ENCODE results near the gene TMEM14B.
"Not testable (repeated sequence)": the region's sequence is repeated elsewhere in the genome, so short reads cannot be mapped to it uniquely, and the experiment has no call there.

Gene TMEM14B

DNA sequence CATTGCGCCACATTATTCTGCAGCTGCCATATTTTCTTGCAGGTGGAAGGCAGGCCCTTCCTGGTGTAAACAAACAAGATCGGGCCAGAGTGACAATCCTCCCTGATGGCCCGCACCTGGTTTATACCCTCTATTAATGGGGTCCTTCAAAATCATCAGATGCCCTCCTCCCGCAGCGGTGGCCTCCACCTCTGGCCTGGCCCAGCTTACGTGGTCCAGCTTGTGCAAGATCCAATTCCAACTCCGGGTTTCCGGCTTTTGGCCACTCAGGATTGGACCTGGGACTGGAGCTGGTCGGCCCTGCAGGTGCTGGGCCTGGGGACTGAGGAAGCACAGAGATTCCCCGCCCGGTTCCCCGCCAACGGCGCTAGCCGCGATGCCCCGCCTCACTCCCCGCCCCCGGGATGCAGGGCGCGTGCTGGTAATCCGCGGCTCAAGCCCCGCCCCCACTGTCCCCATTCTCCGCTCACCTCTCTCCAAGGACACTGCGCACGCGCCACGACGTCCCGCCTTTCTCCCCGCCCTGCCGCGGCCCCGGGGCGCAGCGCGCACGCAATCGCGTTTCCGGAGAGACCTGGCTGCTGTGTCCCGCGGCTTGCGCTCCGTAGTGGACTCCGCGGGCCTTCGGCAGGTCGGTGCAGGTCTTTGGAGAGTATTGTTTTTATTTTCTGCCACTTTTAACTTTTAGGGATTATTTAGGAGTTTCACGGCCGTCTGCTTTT, at the start of gene TMEM14B:
Gene TMEM14B, plus strand, starts transcription at position 555 of the 722 bp plus-strand sequence. CDS start 1,441 bp downstream, outside the sequence.
- DNase-seq, result peak; percentile 96 to 98

DNA sequence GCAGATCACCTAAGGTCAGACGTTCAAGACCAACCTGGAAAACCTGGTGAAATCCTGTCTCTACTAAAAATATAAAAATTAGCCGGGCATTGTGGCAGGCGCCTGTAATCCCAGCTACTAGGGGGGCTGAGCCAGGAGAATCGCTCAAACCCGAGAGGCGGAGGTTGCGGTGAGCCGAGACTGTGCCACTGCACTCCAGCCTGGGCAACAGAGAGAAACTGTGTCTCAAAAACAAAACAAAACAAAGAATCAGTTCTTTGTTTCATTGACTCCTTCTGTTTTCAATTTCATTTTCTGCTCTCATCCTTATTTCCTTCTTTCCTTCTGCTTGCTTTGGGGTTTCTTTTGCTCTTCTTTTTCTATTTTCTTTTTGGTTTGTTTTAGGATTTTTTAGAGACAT, 33.6 kb upstream of the TMEM14B start:
- no peak for DNase-seq

DNA sequence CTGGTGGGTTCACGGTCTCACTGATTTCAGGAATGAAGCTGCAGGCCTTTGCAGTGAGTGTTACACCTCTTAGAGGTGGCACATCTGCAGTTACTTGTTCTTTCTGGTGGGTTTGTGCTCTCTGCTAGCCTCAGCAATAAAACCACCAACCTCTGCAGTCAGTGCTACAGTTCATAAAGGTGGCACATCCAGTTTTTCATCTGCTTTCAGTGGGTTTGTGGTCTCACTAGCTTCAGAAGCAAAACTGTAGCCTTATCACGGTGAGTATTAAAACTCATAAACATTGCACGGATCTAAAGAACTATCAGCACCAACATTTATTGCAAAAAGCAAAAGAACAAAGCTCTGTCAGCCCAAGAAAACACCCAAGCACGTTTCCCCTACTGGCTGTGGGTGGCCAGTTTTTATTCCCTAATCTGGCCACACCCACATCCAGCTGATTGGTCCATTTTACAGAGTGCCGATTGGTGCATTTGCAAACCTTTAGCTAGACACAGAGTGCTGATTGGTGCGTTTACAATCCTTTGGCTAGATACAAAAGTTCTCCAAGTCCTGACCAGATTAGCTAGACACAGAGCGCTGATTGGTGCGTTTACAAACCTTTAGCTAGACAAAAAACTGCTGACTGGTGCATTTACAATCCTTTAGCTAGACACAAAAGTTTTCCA, 28.2 kb upstream of the TMEM14B start:
- DNase-seq, result peak; percentile 11 to 17

DNA sequence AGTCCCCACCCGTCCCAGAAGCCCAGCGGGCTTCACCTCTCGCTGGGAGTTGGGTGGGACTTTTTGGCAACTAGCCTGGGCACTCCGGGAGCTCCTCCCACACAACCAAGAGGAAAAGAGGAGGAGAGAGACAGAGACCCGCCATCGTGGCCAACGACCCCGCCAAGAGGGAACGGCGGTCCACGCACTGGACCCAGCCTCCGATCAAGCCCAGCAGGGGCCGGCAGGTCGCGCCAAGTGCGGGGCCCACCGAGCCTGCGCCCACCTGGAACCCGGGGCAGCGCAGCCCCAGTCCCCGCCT, 27.7 kb upstream of the TMEM14B start:
- DNase-seq, result no peak

DNA sequence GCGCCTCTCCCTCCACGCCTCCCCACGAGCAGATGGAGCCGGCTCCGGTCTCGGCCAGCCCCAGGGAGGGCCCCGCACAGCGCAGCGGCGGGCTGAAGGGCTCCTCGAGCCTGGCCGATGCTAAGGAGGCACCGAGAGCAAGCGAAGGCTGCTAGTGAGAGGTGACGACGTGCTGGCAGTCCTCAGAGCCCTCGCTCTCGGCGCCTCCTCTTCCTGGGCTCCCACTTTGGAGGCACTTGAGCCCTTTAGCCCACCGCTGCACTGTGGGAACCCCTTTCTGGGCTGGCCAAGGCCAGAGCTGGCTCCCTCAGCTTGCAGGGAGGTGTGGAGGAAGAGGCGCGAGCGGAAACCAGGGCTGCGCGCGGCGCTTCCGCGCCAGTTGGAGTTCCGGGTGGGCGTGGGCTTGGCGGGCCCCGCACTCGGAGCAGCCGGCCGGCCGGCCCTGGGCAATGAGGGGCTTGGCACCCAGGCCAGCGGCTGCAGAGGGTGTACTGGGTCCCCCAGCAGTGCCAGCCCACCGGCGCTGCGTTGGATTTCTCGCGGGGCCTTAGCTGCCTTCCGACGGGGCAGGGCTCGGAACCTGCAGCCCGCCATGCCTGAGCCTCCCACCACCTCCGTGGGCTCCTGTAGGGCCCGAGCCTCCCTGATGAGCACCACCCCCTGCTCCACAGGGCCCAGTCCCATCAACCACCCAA, 27.2 kb upstream of the TMEM14B start:
- peak; percentile 20 to 53 for DNase-seq

DNA sequence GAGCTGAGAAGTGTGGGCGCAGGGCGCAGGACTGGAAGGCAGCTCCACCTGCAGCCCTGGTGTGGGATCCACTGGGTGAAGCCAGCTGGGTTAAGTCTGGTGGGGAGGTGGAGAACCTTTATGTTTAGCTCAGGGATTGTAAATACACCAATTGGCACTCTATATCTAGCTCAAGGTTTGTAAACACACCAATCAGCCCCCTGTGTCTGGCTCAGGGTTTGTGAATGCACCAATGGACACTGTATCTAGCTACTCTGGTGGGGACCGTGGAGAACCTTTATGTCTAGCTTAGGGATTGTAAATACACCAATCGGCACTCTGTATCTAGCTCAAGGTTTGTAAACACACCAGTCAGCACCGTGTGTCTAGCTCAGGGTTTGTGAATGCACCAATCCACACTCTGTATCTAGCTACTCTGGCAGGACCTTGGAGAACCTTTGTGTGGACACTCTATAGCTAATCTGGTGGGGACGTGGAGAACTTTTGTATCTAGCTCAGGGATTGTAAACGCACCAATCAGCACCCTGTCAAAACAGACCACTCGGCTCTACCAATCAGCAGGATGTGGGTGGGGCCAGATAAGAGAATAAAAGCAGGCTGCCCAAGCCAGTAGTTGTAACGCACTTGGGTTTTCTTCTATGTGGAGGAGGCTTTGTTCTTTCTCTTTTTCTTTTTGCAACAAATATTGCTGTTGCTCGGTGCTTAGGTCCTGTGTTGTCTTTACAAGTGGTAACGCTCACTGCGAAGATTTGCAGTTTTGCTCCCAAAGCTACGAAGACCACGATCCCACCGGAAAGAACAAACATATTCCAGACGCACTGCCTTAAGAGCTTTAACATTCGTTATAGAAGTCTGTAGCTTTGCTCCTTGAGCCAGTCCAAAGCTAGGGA, 26.4 kb upstream of the TMEM14B start:
- peak; percentile 73 to 80 for DNase-seq

DNA sequence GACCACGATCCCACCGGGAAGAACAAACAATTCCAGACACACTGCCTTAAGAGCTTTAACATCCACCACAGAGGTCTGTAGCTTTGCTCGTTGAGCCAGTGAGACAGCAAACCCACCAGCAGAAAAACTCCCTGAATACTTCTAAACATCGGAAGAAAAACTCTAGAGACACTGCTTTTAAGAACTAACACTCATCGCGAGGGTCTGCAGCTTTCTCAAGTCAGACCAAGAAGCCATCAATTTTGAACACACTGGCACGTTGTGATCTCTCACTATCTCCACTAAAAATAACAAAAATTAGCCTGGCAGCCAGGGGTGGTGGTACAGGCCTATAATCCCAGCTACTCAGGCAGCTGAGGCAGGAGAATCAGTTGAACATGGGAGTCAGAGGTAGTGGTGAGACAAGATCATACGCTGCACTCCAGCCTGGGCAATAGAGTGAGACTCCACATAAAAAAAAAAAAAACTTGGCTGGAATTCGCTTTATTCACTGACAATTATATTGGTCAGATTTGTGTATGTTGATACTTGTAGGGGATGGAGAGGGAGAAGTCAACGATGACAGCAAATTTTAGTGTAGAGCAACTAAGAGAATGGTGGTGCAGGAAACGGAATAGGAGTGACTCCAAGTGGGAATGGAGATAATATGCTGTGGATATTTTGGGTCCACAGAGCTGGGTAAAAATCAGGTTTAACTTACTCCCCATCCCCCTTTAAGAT, 25.6 kb upstream of the TMEM14B start:
- peak in 1 of 2 experiments; percentile 25 for DNase-seq

DNA sequence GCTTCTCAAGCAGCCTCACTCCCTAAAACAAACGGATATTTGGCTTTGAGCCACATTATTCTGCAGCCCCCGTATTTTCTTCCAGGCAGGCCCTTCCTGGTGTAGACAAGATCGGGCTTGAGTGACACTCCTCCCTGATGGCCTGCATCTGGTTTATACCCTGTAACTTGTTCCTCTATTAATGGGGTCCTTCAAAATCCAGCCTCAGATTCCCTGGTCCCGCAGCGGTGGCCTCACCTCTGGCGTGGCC, 25.1 kb upstream of the TMEM14B start:
- no peak for DNase-seq

DNA sequence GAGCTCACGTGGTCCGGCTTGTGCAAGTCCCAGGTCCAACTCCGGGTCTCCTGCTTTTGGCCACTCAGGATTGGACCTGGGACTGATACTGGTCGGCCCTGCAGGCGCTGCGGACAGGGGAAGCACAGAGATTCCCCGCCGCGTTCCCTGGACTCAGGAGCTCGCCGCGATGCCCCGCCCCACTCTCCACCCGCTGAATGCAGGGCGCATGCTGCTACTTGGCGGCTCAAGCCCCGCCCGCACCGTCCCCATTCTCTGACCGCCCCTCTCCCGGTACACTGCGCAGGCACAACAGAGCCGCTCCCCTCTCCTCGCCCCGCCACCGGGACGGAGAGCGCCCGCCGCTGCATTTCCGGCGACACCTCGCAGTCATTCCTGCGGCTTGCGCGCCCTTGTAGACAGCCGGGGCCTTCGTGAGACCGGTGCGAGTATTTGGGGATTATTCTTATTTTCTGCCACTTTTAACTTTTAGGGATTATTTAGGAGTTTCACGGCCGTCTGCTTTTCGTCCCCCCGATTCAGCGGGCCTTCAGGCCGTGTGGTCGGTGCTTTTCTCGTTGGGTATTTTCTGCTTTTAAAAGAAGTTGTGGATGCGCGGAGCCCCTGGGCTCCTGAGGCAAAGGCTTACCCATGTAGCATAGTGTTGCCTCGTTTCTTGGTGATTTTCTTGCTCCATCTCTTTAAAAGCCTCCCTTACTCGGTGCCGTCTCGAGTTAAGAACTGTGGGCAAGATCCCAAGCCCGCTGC, 24.6 kb upstream of the TMEM14B start, which contains the start of gene TMEM14C:
Gene TMEM14C, plus strand, starts transcription at position 251 of the 747 bp plus-strand sequence. CDS start 1,544 bp downstream, outside the sequence.
- peak; percentile 96 to 97 for DNase-seq

DNA sequence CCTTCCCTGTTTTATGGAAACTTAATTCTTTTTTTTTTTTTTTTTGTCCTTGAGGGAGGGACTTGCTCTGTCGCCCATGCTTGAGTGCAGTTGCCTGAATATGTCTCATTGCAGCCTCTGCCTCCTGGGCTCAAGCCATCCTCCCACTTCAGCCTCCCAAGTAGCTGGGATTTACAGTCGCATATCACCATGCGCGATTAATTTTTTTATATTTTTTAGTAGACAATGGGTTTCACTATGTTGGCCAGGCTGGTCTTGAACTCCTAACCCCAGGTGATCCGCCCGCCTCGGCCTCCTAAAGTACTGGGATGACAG, 24.1 kb upstream of the TMEM14B start:
- DNase-seq, result no peak

DNA sequence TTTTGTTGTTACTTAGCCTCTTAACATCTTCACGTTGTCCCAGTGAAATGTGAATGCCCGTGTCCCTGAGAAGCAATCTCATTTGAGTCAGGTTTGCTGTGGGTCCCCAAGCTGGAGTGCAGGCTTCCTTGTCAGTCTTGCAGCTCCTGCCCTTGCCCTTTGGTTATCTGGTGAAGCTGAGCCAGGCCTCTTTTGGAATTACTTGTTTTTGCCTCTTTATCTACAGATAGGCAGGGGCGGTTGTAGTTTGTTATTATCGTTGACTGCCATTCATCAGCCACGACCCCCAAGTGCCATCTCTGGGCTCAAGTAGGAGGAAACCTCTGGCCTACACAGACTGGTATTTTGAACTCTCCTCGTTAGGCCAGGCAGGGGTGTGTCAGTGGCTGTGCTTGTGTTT, 22.6 kb upstream of the TMEM14B start:
- no peak for DNase-seq

DNA sequence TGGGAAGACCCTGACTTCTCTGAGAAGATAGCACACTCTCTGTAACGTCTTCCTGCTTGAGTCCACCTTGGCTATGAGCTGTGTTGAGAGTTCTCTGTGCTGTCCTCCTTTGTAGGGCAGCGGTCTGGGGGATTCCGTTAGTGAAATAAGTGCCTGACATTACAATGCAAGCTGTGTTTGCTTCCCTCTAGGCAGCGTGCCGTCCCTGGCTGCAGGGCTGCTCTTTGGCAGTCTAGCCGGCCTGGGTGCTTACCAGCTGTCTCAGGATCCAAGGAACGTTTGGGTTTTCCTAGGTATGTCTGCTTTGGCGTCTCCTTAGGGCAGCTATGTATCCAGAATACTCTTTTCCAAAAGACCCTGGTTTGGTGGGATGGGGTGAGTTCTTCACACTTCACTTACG, 21.9 kb upstream of the TMEM14B start:
- no peak for DNase-seq

DNA sequence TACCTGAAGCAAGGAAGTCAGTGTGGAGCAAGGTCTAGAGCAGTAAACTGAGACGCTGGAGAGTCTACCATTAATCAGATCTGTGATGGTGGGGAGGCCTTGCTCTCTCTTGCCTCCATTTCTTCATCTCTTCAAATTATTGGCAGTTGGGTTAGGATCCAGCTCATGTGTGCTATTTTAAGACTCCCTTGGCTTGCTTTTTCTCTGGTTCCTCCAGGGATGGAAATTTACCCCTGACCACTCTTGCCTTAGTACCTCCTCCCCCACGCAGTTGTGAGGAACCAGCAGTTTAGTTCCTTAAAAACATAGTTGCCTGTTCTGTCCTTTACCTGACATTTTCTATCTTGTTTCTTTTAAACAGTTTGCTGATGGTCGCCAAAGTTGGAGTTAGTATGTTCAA, 17.4 kb upstream of the TMEM14B start:
- no peak for DNase-seq

DNA sequence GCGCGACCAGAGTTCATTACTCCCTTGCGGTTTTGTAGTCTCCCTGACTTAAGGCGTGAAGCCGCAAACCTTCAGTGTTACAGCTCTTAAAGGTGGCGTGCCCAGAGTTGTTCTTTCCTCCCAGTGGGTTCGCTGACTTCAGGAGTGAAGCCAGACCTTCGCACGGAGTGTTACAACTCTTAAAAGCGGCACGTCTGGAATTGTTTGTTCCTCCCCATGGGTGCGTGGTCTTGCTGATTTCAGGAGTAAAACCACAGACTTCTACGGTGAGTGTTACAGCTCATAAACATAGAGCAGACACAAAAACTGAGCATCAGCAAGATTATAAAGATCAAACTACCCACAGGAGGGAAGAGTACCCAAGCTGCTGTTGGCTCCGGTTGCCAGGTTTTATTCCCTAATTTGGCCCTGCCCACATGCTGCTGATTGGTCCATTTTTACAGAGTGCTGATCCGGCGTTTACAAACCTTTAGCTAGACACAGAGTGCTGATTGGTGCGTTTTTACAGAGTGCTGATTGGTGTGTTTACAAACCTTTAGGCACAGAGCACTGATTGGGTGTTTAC, 14.4 kb upstream of the TMEM14B start:
- DNase-seq, result no peak

DNA sequence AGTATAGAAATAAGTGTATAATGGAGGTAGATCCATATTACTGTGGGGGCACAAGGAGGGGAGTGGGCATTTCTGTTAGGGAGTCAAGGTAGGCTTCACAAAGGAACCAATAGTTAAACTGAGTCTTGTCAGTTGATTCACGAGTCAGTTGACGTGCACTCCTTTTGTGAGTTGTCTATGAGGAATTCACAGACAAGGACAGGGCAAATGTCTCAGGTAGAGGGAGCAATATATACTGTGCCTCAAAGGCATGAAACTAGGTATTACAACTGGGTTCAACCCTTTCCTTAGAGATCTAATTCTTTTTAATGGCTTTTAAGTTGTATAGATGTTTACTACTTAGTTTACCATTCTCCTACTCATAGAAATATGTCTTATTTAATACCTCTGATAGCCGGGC, 13.7 kb upstream of the TMEM14B start:
- DNase-seq, result no peak

DNA sequence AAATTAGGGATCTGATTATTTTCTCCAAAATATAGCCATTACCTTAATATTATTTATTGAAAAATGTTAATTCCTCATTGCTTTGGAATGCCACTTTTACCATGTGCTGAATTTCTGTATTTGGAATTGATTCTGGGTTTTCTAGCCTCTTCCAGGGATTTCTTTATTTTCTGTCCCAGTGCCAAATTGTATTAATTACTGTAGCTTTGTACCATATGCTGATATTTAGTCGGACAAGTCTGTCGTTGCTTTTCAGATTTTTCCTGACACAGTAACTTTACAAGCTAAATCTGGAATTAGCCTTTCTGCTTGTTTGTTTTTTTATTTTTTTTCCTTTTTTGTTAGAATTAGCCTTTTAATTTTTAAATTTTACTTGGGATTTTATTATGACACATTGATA, 10.9 kb upstream of the TMEM14B start:
- no peak for DNase-seq

DNA sequence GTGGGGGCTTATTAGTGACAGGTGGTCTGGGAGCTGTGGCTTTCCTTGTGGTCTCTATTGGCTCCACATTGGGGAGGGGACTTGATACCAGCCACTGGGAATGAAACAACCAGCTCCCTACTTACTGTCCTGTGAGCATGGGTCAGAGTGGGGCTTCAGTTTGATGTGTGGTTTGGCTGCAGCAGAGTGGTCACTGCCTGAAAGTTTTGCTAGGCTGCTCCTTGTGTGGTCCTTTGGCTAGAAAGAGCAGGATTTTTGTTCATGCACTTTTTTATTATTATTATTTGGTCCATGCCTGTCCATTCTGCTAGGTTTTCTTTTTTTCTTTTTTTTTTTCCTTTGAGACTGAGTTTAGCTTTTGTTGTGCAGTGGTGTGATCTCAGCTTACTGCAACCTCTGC, 7.5 kb upstream of the TMEM14B start:
- no peak for DNase-seq

DNA sequence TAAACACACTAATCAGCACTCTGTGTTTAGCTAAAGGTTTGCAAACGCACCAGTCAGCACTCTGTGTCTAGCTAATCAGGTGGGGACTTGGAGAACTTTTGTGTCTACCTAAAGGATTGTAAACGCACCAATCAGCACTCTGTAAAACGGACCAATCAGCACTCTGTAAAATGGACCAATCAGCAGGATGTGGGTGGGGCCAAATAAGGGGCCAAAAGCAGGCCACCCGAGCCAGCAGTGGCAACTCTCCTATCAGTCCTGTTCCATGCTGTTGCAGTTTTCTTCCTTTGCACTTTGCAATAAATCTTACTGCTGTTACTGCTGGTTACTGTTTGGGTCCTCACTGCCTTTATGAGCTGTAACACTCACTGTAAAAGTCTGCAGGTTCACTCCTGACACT, 6.0 kb upstream of the TMEM14B start:
- not testable (repeated sequence) for DNase-seq

DNA sequence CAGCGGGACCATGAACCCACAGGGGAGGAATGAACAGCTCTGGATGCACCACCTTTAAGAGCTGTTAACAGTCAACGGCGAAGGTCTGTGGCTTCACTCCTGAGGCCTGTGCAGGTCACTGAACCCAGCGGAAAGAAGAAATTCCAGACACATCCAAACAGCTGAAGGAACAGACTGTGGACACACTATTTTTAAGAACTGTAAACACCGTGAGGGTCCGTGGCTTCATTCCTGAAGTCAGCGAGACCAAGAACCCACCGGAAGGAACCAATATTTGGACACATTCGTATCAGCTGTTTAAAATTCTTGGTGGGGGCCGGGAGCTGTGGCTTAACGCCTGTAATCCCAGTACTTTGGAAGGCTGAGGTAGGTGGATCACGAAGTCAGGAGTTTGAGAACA, 5.4 kb upstream of the TMEM14B start:
- no peak for DNase-seq

DNA sequence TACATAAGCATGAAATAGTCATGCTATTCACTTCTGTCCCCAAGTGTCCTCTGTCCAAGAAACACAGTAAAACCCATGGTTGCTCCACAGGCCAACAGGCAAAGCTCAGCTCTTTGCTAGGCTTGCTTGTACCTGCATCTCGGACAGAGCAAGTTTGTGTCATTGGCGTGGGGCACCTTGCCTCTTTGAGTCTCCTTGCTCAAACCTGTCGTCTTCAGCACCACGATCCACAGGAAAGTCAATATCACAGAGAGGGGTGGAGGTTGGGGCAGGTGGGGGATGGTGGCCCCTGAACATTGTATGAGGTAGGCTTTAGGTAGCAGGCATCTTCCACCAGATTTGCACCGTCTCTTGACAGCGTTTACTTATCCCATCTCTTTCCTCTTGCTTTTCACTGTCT, 4.1 kb upstream of the TMEM14B start:
- no peak for DNase-seq

DNA sequence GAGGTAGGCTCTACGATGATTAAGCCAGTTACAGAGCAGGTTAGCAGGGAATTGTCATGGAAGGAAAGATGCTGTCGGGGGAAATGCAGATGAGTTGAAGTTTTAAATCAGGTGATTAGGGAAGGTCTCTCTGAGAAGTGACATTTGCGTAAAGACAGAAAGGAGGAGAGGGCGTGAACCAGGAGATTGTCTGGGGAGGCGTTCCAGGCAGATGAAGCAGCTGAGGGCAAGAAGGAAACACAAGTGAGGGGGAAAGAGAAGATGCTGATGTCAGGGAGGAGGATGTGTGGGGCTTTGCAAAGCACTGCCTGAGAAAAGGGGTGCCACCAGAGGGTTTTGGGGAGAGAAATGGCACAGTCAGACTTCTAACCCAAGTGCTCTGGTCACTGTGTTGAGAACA, 2.5 kb upstream of the TMEM14B start:
- no peak for DNase-seq

DNA sequence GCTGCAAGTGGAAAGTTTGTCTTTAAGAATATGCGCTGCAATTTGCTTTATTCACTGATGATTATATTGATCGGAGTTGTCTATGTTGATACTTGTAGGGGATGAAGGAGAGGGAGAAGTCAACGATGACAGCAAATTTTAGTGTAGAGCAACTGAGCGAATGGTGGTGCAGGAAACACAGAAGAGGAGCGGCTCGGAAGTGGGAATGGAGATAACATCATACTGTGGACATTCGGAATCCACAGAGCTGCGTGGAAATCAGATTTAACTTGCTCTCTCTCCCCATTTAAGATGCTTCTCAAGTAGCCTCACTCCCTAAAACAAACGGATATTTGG, 722 bp upstream of the TMEM14B start:
- DNase-seq, result no peak

Data from SHP77 (cell line).